ENCODE data around the gene PRADC1. TPM values are rescaled to one million over a fixed set of nuclear protein-coding genes. Genes with fewer than 3 reads are reported as not detected.

The PRADC1 gene
- total and polyA plus RNA-seq, 2 donors (not counting 1 experiment from before 2014, with no cell fraction given): 2.3 to 4.6 TPM

- Histone ChIP-seq H3K4me1 (ENCODE audit: control insufficient read depth in 2 of 2, insufficient read depth in 2 of 2, low read length in 2 of 2) (peaks cover 13% of the 10 kb centered on the region in 2 donors), H3K79me2 (ENCODE audit: control insufficient read depth, insufficient read depth, low read length) (peaks cover 39% of the 10 kb centered on the region), H3K9me3 (ENCODE audit: control extremely low read depth in 1 of 3, control insufficient read depth in 2 of 3, insufficient read depth in 1 of 3, low read length in 2 of 3) (no peaks in the 10 kb centered on the region), H3K4me2 (replicated peaks; ENCODE audit: low read depth, low read length, poor library complexity, severe bottlenecking) (no peak overlapping the region), H3K27me3 (replicated peaks in 1 of 4; ENCODE audit: control extremely low read depth in 1 of 4, control insufficient read depth in 3 of 4, insufficient read depth in 4 of 4, low read length in 3 of 4) (no peaks in the 10 kb centered on the region), H3K4me3 (ENCODE audit: control extremely low read depth in 1 of 5, extremely low read depth in 1 of 5, insufficient read depth in 1 of 5, low read depth in 2 of 5, low read length in 4 of 5) (no peak overlapping the region), H4K20me1 (ENCODE audit: control insufficient read depth, insufficient read depth, low read length, poor library complexity, severe bottlenecking) (peaks cover 71% of the 10 kb centered on the region), H2AFZ (ENCODE audit: insufficient read depth, low read depth, low read length, poor library complexity, severe bottlenecking) (no peak overlapping the region), H3K36me3 (replicated peaks in 1 of 2; ENCODE audit: control extremely low read depth in 1 of 2, control insufficient read depth in 1 of 2, extremely low read depth in 1 of 2, insufficient read depth in 2 of 2, low read length in 1 of 2) (peaks cover 19 to 41% of the 10 kb centered on the region in 2 experiments), H3K27ac (ENCODE audit: low read length in 2 of 2) (no peak overlapping the region), H3K9ac (ENCODE audit: low read length) (no peak overlapping the region)
- ChIA-PET POLR2A (no interaction called here), CTCF (interaction anchor here (0.9 to 1.5 kb wide), 4 partner anchors 12 to 153 kb away, joined by 3 to 5 read pairs (median 3); no protein-coding TSS in a partner anchor)
- Mint-ChIP-seq H3K9me3 (ENCODE audit: insufficient read depth) (no peaks in the 10 kb centered on the region), H3K27ac (no peak overlapping the region), H3K4me1 (peaks cover 34% of the 10 kb centered on the region), H3K27me3 (no peaks in the 10 kb centered on the region), H3K4me3 (no peak overlapping the region)
- no peak for DNase-seq
- intact Hi-C loops (cut with micrococcal nuclease): no loop called here
- no peak for ATAC-seq (ENCODE audit: low read depth)
- TF ChIP-seq, protein P1, sequence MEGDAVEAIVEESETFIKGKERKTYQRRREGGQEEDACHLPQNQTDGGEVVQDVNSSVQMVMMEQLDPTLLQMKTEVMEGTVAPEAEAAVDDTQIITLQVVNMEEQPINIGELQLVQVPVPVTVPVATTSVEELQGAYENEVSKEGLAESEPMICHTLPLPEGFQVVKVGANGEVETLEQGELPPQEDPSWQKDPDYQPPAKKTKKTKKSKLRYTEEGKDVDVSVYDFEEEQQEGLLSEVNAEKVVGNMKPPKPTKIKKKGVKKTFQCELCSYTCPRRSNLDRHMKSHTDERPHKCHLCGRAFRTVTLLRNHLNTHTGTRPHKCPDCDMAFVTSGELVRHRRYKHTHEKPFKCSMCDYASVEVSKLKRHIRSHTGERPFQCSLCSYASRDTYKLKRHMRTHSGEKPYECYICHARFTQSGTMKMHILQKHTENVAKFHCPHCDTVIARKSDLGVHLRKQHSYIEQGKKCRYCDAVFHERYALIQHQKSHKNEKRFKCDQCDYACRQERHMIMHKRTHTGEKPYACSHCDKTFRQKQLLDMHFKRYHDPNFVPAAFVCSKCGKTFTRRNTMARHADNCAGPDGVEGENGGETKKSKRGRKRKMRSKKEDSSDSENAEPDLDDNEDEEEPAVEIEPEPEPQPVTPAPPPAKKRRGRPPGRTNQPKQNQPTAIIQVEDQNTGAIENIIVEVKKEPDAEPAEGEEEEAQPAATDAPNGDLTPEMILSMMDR (IDR thresholded peaks at IDR 0.05): no peak
- TF ChIP-seq EZH2 (IDR thresholded peaks at IDR 0.05; ENCODE audit: borderline replicate concordance, insufficient read depth, low read depth, low read length, poor library complexity, severe bottlenecking): no peak
- WGBS (ENCODE audit: insufficient coverage): 100% methylated on average over 1 of the region's 1 CpG
Observed at GRCh38 chr2:73238976-73239375, 5.9 kb upstream of the PRADC1 start.

DNA sequence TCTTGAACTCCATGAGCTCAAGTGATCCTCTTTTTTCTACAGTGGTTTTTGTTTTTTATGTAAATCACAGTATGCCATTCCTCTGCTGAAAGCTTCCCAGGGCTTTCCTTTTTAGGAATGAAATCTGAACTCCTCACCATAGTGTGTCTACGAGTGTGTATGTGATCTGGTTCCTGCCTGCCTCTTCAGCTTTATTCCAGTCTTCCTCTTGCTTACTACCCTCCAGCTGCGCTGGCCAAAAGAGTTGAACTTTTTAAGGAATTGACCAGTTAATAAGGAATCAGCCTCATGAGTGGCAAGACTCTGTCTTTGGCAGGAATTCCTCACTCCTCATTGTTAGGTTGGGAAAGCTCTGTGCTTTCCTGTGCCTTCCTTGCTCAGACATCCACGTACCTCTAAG lies 5.1 kb upstream of the PRADC1 start:
- no peak overlapping the region for H3K4me3 Mint-ChIP-seq
- Histone ChIP-seq H3K4me1 (ENCODE audit: control insufficient read depth in 2 of 2, insufficient read depth in 2 of 2, low read length in 2 of 2) (peaks cover 13% of the 10 kb centered on the region in 2 donors), H3K9ac (ENCODE audit: low read length) (no peak overlapping the region), H3K27me3 (replicated peaks in 1 of 4; ENCODE audit: control extremely low read depth in 1 of 4, control insufficient read depth in 3 of 4, insufficient read depth in 4 of 4, low read length in 3 of 4) (no peaks in the 10 kb centered on the region), H4K20me1 (ENCODE audit: control insufficient read depth, insufficient read depth, low read length, poor library complexity, severe bottlenecking) (peaks cover 63% of the 10 kb centered on the region), H3K4me3 (ENCODE audit: control extremely low read depth in 1 of 5, extremely low read depth in 1 of 5, insufficient read depth in 1 of 5, low read depth in 2 of 5, low read length in 4 of 5) (no peak overlapping the region), H3K4me2 (replicated peaks; ENCODE audit: low read depth, low read length, poor library complexity, severe bottlenecking) (no peak overlapping the region), H3K9me3 (ENCODE audit: control extremely low read depth in 1 of 3, control insufficient read depth in 2 of 3, insufficient read depth in 1 of 3, low read length in 2 of 3) (no peaks in the 10 kb centered on the region), H3K36me3 (replicated peaks in 1 of 2; ENCODE audit: control extremely low read depth in 1 of 2, control insufficient read depth in 1 of 2, extremely low read depth in 1 of 2, insufficient read depth in 2 of 2, low read length in 1 of 2) (peaks cover 19 to 33% of the 10 kb centered on the region in 2 experiments), H3K79me2 (ENCODE audit: control insufficient read depth, insufficient read depth, low read length) (peaks cover 39% of the 10 kb centered on the region), H3K27ac (ENCODE audit: low read length in 2 of 2) (no peak overlapping the region), H2AFZ (ENCODE audit: insufficient read depth, low read depth, low read length, poor library complexity, severe bottlenecking) (no peak overlapping the region)
- intact Hi-C loops (cut with micrococcal nuclease): no loop called here
- TF ChIP-seq, protein P1 (IDR thresholded peaks at IDR 0.05): no peak
- TF ChIP-seq EZH2 (IDR thresholded peaks at IDR 0.05; ENCODE audit: borderline replicate concordance, insufficient read depth, low read depth, low read length, poor library complexity, severe bottlenecking): no peak
- POLR2A ChIA-PET: no interaction called here
- DNase-seq (no peak), ATAC-seq (ENCODE audit: low read depth) (no peak)
- CTCF ChIA-PET: interaction anchor here (1.0 to 1.5 kb wide), 3 partner anchors 61 to 152 kb away, joined by 3 to 5 read pairs (median 4); no protein-coding TSS in a partner anchor
- 100% methylated on average over 1 of the region's 3 CpGs for WGBS (ENCODE audit: insufficient coverage)
- no peaks in the 10 kb centered on the region for H3K9me3 Mint-ChIP-seq (ENCODE audit: insufficient read depth)
- no peak overlapping the region for H3K27ac Mint-ChIP-seq
- H3K27me3 Mint-ChIP-seq: no peaks in the 10 kb centered on the region
- H3K4me1 Mint-ChIP-seq: peaks cover 35% of the 10 kb centered on the region

All from B cell (primary cell).